NCI-H1105 (cell line): ENCODE data around the gene GPR143.

ENCODE experiments used
- DNase-seq: peaks from one replicate; lab custom pipeline; 2025; lab: John Stamatoyannopoulos, UW

The GPR143 gene

GRCh38 chrX:9708086-9708485, 57.6 kb downstream of the GPR143 start:
- DNase-seq = no peak

GRCh38 chrX:9707306-9708033, 58.2 kb downstream of the GPR143 start:
- no peak for DNase-seq

GRCh38 chrX:9706421-9706820, 59.2 kb downstream of the GPR143 start:
- DNase-seq = no peak

DNA sequence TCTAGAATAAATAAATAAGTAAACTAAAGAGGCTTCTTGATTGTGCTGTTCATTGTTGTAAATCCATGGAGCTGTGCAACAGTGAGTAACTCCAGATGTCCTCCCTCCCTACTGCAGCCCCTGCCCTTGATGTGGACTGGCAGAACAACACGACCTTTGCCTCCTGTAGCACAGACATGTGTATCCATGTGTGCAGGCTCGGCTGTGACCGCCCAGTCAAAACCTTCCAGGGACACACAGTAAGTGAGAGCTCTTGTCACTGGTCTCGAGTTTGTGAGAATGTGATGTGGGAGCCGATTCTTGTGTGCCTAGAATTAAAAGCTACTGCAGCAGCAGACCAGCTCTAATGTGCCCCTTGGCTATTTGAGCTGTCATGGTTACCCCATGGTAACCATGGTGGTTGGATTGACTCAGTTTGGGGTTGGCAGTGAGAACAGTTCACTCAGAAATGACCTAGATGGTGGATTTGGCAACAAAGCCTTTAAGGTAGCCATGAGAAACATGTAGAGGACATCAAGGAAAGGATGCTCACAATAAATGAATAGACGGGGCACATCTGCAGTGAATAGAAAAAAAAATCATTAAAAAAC, 60.7 kb downstream of the GPR143 start:
- DNase-seq = no peak

DNA sequence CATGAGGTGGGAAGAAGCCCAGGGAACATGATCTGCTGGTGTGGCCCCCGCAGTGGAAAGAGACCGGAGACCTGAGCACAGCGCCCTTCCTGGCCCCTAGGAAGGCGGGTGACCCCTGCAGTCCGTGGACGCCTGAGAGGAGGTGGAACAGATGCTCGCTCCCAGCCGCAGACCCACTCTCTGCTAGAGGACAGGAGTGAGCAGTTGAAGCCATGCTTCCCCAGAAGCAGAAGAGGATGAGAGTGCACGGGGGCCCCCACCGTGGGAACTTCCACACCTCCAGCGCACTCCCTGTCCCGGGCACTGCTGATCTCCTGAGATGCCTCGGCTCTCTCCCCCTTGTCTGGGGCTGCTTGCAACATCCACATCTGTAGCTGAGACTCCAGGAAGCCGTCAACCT, 62.2 kb downstream of the GPR143 start:
- DNase-seq = no peak

GRCh38 chrX:9701790-9702189, 63.9 kb downstream of the GPR143 start:
- DNase-seq = no peak

- DNase-seq = no peak
These were observed 65.1 kb downstream of the GPR143 start for GRCh38 chrX:9700555-9700954.

GRCh38 chrX:9698576-9698975, 67.1 kb downstream of the GPR143 start:
- DNase-seq = no peak

- no peak for DNase-seq
These were observed 72.2 kb downstream of the GPR143 start for GRCh38 chrX:9693307-9694001.

- DNase-seq = no peak
These were observed 75.6 kb downstream of the GPR143 start for GRCh38 chrX:9690046-9690445.

- DNase-seq = no peak
These were observed 76.8 kb downstream of the GPR143 start for GRCh38 chrX:9688833-9689232.

DNA sequence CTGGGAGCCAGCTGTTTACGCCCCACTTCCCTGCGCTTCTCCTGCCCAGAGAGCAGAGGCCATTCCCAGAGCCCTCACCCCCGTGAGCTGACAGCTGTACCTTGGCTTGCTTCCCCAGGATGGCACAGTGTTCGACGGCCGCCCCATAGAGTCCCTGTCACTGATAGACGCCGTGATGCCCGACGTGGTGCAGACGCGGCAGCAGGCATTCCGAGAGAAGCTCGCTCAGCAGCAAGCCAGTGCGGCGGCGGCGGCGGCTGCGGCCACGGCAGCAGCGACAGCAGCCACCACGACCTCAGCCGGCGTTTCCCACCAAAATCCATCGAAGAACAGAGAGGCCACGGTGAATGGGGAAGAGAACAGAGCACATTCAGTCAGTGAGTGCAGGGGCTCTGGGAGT, 77.7 kb downstream of the GPR143 start:
- no peak for DNase-seq

DNA sequence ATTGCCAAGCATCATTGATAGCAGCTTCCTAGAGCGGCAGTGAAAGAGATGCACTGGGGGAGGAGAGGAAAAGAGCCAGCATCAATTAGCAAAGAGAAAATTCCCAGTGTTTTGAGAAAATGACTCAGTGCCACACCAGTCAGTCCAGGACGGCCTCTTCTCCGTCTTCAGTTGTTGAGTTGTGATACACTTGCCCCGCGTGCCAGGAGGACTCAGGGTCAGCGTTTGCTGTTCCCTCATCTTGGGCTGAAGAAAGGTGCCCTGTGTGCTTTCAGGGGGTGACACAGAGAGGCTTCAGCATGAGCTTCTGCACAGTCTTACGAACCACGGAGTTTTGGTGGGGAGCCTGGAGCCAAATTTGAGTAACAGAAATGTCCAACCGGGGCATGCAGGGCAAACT, 82.3 kb downstream of the GPR143 start:
- DNase-seq = no peak

DNA sequence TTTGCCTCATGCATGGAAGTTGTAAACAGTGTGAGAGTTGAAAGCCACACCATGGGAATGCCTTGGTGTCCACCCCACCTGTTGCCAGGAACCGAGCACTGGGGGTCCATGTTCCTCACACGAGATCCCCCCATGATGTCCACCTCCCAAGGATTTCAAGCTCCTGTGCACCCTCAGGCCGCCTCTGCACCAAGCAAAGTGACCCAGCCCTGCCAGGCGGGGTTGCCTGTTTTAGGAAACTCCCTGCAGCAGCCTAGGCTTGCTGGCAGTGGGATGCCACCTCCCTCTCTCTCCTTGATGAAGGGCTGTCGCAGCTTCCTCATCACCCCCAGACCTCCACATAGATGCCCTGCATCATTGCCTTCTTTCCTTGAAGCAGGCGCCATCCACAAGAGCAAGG, 82.8 kb downstream of the GPR143 start:
- no peak for DNase-seq

DNA sequence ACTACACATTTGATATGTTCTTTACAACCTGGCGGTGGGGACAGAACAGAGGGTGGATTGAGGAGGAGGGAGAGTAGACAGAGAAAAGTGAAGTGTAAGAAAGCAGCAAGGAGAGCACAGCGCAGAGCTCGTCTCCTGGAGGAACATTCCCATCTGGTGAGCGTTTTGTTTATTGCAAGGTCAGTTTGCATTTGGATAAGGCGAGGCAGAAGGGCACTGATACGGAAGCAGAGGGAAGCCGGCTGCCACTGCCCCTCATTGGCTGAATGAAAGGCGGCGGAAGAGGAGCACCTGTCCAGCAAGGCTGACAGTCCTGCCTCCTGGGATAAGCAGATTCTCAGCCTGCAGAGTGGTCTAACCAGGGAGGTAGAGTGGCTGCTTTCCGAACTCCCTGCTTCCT, 83.2 kb downstream of the GPR143 start:
- no peak for DNase-seq

- no peak for DNase-seq
These were observed 84.2 kb downstream of the GPR143 start for GRCh38 chrX:9681422-9681821.

- no peak for DNase-seq
These were observed 84.6 kb downstream of the GPR143 start for GRCh38 chrX:9681011-9681410.

DNA sequence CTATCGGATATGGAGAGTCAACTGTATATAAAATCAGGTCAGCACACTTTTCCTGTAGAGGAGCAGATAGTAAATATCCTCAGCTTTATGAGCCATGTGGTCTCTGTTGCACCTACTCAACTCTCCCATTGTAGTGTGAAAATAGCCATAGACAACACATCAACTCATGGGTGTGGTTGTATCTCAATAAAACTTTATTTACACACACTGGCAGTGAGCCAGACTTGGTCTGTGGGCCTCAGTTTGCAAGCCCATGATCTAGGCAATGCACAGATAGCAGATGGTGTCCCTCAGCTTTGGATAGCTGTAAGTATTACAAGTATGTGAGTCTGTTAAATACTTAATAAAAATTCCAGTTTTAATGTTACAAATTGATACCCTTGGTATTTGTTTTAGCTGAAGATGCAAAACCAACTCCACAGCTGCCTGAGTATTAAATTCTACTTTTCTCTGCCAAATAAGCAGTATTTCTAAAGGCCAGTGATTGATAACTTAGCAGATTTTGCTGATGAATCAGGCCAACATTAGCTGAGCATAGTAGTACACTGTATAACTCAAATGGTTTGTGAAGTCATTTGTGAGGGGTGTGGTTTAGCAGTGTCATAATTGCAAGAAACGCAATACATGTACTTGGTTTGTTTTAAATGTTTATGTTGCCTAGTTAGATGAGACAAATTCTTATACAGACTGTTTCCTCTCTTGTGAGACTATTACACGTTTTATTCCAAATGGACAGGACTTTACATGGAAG, 87.3 kb downstream of the GPR143 start:
- no peak for DNase-seq

DNA sequence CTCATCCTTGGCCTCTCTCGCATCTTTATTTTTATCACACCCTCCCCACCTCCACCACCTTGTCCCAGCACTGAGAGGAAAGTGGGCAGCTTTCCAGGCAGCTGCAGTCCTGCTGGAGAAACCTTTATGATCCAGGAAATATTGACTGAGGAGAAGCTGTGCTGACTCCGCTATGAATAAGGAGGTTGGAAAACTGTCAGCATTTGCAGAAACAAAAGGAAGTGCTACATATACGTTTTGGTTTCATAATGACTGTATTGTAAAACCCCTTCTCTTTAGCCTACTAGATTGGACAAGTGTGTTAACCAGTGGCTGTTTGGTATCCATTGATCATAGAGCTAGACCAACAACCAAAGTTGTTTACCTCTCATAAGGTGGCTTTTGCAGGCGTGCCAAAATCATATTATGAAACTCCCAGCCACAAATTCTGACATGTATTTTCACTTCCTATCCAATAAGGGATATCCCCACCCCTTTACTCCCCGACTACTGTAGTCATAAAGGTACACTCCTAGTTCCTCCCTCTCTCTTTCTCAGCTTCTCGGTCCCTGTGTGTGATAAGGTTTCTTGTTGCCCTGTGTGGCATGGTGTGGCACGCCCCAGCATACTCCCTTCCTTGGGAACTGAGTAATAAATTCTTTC, 88.4 kb downstream of the GPR143 start:
- peak; percentile 33 for DNase-seq

- DNase-seq = no peak
These were observed 88.9 kb downstream of the GPR143 start for GRCh38 chrX:9676738-9677097.

DNA sequence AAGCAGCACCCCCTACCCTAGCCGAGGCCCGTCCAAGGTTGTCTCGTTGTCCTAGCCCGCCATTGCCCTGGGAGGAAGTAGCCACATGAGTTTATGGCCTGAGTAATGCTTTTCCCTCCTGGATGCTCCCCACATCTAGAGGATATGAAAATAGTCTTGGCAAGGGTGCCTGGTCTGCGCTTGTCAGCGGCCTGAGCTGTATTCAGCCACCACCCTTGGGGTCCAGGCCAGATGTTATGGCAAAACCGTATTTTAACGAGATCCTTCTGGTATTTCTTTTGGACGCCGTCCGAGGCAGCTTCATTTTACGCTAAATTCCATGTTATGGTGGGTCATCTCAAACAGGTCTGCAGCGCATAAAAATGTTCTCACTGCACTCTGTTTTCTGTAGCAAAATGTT, 89.3 kb downstream of the GPR143 start:
- no peak for DNase-seq
